Activated naive CD8-positive, alpha-beta T cell treated with anti-CD3 and anti-CD28 coated beads, Interleukin-2, amount 50 U/mL, for 16 hours (primary cell): ENCODE measurements around the gene DUS4L.
"Not testable (repeated sequence)": the region's sequence is repeated elsewhere in the genome, so short reads cannot be mapped to it uniquely, and the experiment has no call there.

Experiments
- DNase-seq: peaks from one replicate; pipeline ENCODE4 v3.0.0-alpha.2; 2020; ENCODE audit warnings: low read depth, low spot score

DUS4L gene, protein sequence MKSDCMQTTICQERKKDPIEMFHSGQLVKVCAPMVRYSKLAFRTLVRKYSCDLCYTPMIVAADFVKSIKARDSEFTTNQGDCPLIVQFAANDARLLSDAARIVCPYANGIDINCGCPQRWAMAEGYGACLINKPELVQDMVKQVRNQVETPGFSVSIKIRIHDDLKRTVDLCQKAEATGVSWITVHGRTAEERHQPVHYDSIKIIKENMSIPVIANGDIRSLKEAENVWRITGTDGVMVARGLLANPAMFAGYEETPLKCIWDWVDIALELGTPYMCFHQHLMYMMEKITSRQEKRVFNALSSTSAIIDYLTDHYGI

GRCh38 chr7:107563775-107564552 is at the start of gene DUS4L, which contains the start of gene COG5:
Gene DUS4L, plus strand, starts transcription at chr7:107563971. Its CDS starts 3,100 bp downstream, at chr7:107567071.
Gene COG5, minus strand, starts transcription at chr7:107563920. Its CDS starts 24 bp downstream, at chr7:107563896.
- DNase-seq: peak; percentile 72

GRCh38 chr7:107526672-107527071 is 37.1 kb upstream of the DUS4L start:
- no peak for DNase-seq

DNA sequence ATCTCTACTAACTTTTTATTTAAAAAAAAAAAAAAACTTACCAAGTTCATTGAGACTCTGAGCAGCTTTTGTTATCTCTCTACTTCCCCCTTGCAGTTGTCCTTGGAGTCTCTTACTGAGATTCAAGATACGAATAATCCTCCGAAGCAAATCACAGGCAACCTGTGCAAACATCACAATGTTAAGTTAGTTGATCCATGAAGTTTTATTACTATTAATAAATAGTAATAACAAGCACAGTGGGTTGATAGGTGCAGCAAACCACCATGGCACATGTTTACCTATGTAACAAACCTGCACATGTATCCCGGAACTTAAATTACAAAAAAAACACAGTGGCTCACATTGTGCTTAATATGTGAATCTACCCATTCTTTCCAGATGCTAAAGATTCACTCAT is 36.6 kb upstream of the DUS4L start:
- no peak for DNase-seq

DNA sequence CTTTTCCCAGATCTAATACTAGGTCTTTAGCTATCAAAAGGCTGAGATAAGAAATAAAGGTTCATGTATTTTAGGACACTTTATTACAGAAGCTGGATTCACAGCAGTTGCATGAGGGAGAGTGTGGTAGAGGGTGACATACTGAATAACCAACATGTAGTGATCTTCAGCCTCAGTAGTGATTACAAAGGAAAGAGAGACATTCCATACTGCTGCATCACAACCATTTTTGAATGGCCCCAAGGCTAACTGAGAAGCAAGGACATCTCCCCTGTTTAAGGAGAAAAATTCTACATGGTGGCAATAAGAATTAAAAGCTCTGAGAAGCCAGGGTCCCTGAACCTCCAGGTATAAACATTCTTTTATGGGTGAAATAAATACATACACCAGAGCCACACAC is 35.3 kb upstream of the DUS4L start:
- DNase-seq: no peak

DNA sequence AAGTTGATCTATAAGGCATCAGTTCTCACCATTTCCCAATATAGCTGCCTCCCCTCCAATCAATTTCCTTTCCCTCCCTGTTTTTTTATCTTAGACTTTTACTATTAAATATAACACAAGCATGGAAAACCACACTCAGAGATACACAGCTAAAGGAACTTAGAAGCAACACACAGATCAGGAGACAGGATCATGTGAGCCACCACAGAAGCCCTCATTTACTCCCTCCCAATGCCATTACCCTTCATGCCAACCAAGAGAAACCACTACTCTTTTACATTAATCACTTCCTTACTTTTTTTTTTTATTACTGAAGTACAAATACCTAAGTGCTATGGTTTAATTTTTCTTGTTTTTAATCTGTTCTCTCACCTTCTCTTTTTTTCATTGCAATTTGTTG is 33.0 kb upstream of the DUS4L start:
- DNase-seq: no peak

GRCh38 chr7:107534139-107534538 is 29.6 kb upstream of the DUS4L start:
- DNase-seq: no peak

DNA sequence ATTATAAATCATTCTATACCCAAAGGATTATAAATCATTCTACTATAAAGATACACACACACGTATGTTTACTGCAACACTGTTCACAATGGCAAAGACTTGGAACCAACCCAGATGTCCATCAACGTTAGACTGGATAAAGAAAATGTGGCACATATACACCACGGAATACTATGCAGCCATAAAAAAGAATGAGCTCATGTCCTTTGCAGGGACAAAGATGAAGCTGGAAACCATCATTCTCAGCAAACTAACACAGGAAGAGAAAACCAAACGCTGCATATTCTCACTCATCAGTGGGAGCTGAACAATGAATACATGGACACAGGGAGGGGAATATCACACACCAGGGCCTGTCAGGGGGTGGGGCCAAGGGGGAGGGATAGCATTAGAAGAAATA is 26.5 kb upstream of the DUS4L start:
- not testable (repeated sequence) for DNase-seq

- DNase-seq: no peak
These were observed 25.8 kb upstream of the DUS4L start for GRCh38 chr7:107538001-107538400.

DNA sequence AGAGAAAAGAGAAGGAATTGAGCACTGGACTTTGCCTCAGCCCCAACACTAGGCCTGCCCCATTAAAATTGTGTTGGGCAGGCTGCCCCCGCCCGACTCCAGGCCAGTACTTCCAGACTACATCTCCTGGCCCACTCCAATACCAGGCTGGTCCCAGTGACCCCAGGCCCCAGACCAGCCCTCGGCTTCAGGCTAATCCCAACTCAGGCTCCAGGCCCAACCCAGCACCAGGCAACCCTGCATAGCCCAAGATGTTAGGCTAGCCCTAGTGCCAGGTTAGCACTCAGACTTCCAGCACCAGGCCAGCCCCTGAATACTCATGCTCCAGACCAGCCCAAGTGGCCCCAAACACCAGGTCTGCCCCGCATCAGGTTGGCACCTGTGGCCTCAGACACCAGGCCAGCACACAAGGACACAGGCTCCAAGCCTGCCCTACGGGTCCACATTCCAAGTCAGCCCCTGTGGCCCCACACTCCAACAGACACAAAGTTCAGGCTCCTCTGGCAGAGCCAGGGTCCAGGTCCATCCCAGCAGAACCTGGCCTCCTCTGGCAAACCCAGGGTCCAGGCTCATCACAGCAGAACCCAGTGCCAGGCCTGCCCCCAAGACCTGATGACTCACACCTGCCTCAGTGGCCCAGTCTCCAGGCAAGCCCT is 20.3 kb upstream of the DUS4L start:
- no peak for DNase-seq

GRCh38 chr7:107544848-107545591 is 18.8 kb upstream of the DUS4L start:
- no peak for DNase-seq

DNA sequence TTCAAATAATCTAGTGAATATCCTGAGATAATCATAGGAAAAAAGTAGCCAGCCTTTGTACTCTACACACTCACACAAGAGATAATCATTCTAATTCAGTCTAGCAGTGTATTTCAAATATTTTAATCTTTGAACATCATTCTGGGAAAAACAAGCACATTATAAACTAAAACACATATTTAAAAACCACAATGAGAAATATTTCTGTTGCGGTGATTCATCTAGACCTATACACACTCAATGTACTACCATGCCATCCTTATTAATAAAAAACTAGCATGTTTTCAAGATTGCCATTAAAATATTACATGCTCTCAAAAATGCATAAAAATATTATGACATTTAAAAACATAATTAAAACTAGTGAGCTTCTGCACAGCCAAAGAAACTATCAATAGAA is 11.8 kb upstream of the DUS4L start:
- no peak for DNase-seq

- no peak for DNase-seq
These were observed 7.9 kb upstream of the DUS4L start for GRCh38 chr7:107555893-107556292.

DNA sequence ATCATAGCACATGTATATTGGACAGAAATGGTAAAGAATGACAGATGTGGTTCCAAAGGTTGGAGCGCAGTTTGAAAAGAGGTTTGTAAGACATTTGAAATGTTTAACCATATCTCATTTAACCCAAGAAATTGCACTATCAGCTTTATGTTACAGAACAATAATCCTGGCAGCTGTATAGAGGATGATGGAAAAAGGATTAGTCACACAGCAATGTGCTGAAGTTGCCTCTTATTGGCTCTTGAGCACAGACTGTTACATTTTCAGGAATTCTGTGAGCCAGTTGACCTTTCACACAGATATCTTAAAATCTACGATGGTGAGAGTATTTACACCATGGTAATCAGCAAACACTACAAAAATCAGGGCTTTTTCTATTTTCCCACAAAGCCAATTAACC is 3.9 kb upstream of the DUS4L start:
- DNase-seq: no peak

DNA sequence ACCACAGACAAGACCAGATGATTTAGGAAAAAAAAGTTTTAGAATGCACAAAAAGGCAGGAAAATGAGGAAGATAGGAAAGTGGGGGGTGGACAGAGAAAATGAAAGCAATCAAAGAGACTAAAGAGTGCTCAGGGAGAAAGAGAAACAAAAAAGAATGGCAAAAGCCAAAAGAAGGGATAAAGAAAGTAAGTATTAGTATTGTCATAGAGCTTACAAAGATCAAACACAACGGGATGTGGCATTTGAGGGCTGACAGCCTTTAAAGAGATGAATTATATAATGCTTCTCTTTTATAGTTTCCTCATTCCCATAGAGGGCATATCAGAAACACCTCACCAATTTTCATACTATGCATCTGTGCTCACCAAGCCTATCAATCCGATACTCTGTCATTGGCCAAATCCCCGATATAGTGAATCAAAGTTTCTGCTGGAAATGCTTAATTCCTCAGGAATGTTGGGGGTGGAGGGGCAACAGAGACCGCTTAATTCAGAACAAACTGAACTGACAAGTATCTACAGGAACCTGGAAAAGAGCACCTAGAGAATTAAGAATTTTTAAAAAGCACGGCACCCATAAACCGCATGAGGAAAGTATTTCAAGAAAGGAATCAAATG is 2.8 kb upstream of the DUS4L start:
- no peak for DNase-seq

DNA sequence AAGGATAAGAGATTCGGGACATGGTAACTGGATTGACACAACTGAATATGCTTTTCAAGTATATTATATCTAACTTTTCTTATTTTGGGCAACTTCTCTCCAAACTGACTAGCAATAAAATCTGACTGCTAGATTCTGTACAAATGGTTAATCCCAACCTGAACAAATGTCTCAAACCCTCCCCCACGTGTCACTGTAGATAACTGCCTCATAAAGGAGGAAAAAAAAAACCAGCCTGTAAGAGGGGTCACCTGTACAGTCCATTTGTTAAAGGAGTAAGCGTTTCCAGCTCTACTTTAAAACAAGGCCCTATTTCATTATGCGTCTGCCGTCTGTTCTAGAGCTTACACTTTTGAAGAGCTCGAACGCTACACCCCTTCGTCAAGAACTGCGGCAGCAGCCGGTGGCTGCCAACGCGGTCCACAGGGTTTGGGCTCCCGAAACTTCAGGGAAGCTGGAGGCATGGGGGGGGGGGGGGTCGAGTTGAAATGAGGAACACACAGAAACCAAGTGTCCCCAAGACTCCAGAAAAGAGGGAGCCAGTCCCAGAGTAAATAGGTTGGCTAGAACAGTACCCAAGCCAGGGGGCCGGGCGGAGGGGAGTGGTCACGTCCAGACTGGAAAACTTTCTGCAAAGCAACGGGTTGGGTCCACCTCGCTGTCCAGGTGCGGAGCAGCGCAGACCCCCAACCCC is 543 bp upstream of the DUS4L start:
- DNase-seq: no peak

DNA sequence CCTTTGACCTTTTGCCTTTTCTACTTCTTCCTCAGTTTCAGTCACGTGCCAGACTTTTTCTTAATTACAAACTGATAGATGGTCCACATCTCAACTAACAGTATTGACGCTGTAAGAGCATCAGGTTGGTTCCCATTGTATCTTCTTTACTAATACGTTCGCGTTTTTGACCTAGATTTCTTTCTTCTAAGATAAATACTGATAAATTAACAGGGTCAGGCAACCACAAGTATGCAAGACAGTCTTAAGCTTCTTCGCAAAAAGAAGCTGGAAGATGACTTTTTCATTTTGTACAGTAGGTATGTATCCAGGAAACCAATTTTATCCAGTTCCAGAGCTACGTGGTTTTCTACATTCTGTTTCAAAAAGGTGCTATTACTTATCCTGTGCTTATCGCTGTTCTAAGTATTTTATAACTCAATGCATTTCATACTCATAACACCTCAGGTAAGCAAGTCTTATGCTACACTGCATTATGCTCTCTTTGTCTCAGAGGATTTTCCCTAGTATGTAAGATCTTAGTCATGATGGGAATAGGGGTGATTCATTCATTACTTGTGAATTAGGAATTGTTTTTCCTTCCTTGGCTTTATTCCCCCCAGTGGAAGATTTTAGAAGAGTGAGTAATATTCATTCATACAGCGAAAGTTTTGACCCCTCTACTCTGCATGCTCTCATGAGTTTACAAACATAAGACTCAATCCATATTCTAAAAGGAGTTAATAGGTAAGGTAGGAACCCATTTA is 955 bp downstream of the DUS4L start:
- no peak for DNase-seq

DNA sequence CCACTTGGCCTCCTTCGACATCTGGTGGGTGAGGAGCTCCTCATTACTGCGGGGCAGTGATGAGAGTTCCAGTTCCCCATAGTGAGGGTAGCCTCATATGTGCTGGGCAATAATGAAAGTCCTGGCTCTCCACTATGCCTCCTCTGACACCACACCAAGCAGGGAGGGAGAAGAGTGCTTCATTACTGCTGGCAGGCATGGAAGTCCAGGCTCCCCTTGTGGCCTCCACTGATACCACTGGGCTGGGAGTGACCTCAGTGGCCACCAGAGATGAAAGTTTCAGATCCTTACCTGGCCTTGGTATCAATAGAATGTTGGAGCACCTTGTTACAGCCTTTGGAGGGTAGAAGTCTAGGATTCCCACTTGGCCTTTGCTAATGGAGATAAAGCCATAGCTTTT is 6.5 kb downstream of the DUS4L start:
- no peak for DNase-seq

- DNase-seq: no peak
These were observed 9.8 kb downstream of the DUS4L start for GRCh38 chr7:107573537-107573936.

DNA sequence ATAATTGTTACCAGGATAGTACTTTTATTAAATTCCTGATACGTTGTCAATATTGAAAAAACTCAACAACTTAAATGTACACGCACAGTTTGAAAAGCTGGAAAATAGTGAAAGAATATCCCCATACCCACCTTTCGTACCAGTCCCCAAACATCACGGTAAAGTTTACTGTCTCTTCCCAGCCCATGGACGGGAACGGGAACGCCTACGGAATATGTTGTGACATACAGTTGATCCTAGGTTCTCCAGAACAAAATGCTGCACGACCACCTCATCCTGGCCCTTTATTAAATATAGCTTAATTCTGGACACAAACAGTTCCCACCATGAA is 15.7 kb downstream of the DUS4L start:
- DNase-seq: no peak
